AG04449 (cell line): ENCODE measurements around the gene FBXO4.

ENCODE experiments used
- CTCF ChIA-PET: fragments of 350-600 bp; formaldehyde crosslinking; extraction: SDS; loops from one replicate; lab custom pipeline; 2021; ENCODE audit warnings: antibody characterized with exemption; lab: Yijun Ruan, JAX
- POLR2A ChIA-PET: fragments of 400-600, 350-600 bp; formaldehyde crosslinking; extraction: SDS; loops from one replicate; lab custom pipeline; 2020; ENCODE audit warnings: antibody characterized with exemption, inconsistent platforms; lab: Yijun Ruan, JAX
- DNase-seq: peaks from one replicate; pipeline ENCODE4 v3.0.0-alpha.2; 2010; ENCODE audit warnings: low read depth, low spot score
- H3K4me3 ChIP-seq: 2 replicates; pipeline ENCODE4 v1.5.1; 2011; ENCODE audit warnings: low read depth, mild to moderate bottlenecking, control low read depth, low read length
- CTCF ChIP-seq: IDR thresholded peaks from one replicate; pipeline ENCODE4 v1.5.1; 2011; ENCODE audit warnings: mild to moderate bottlenecking, moderate library complexity, low read length, control low read depth, inconsistent platforms; ENCODE audit not compliant: insufficient read depth; ENCODE audit errors: missing control alignments

FBXO4 gene

GRCh38 chr5:41882765-41883164 lies 42.3 kb upstream of the FBXO4 start:
- no peak for TF ChIP-seq CTCF
- ChIA-PET CTCF (no interaction called here), POLR2A (no interaction called here)
- no peak for DNase-seq
- no peak overlapping the region for H3K4me3 ChIP-seq

GRCh38 chr5:41883243-41883642 lies 41.8 kb upstream of the FBXO4 start:
- no peak for DNase-seq
- no peak overlapping the region for H3K4me3 ChIP-seq
- ChIA-PET POLR2A (no interaction called here), CTCF (no interaction called here)
- TF ChIP-seq CTCF: no peak

- TF ChIP-seq CTCF: no peak
- DNase-seq: no peak
- POLR2A ChIA-PET: no interaction called here
- CTCF ChIA-PET: no interaction called here
- H3K4me3 ChIP-seq: no peak overlapping the region
Observed at GRCh38 chr5:41883936-41884335, 41.1 kb upstream of the FBXO4 start.

GRCh38 chr5:41885286-41885685 lies 39.8 kb upstream of the FBXO4 start:
- H3K4me3 ChIP-seq: no peak overlapping the region
- POLR2A ChIA-PET: no interaction called here
- DNase-seq: no peak
- no peak for TF ChIP-seq CTCF
- CTCF ChIA-PET: no interaction called here

- ChIA-PET CTCF (no interaction called here), POLR2A (no interaction called here)
- no peak overlapping the region for H3K4me3 ChIP-seq
- TF ChIP-seq CTCF: no peak
- no peak for DNase-seq
Observed at GRCh38 chr5:41891066-41891707, 33.9 kb upstream of the FBXO4 start.

GRCh38 chr5:41892031-41892430 lies 33.0 kb upstream of the FBXO4 start:
- no peak for TF ChIP-seq CTCF
- H3K4me3 ChIP-seq: no peak overlapping the region
- no peak for DNase-seq
- ChIA-PET POLR2A (no interaction called here), CTCF (no interaction called here)
